Adrenal gland (tissue), 5 donors: ENCODE data around the gene RNASEL.

Experiments
- CTCF ChIP-seq, 6 experiments: fragments of 450-650 bp in 4 of 6; fragments of 200-600 bp in 2 of 6; sonication (generic) in 1 of 6; IDR thresholded peaks; 1 replicate in 5 of 6; 2 replicates in 1 of 6; pipeline versions ENCODE4 v1.5.1 to v1.8.0; 2016 to 2021; ENCODE audit warnings: antibody characterized with exemption in 6 of 6, mild to moderate bottlenecking in 2 of 6, moderate library complexity in 1 of 6
- POLR2A ChIP-seq, 2 donors: fragments of 450-650 bp; IDR thresholded peaks; one replicate each; pipeline ENCODE4 v1.6.1; 2017; ENCODE audit warnings: antibody characterized with exemption in 2 of 2, mild to moderate bottlenecking in 2 of 2, moderate library complexity in 1 of 2
- donor health status: DM: no; HTN: no; CAD: no.

GRCh38 chr1:182598296-182598695 lies 9.2 kb upstream of the RNASEL start:
- TF ChIP-seq CTCF (IDR thresholded peaks at IDR 0.05) (no peak), POLR2A (IDR thresholded peaks at IDR 0.05) (no peak)
